Measurements from ENCODE around the gene IQCN.

GRCh38 chr19:18291019-18291524 lies 16.8 kb upstream of the IQCN start:
- TF ChIP-seq CTCF (IDR thresholded peaks at IDR 0.05 in 8 of 11, conservative IDR thresholded peaks at IDR 0.05 in 3 of 11) (no peak), POLR2AphosphoS5 (IDR thresholded peaks at IDR 0.05) (no peak), POLR2A (IDR thresholded peaks at IDR 0.05) (no peak)

All from spleen (tissue), 7 donors.